GM12891 (cell line): ENCODE results near the gene TAP2.

Experiments
- POLR2A ChIP-seq: IDR thresholded peaks from 2 replicates; pipeline ENCODE4 v1.6.1; 2011; ENCODE audit warnings: low read depth, low read length, control low read depth
- SPI1 ChIP-seq: IDR thresholded peaks from 2 replicates; pipeline ENCODE4 v1.6.1; 2011; ENCODE audit warnings: low read depth, low read length, control low read depth
- TAF1 ChIP-seq: IDR thresholded peaks from 2 replicates; pipeline ENCODE4 v1.6.1; 2011; ENCODE audit warnings: low read depth, low read length, control low read depth

DNA sequence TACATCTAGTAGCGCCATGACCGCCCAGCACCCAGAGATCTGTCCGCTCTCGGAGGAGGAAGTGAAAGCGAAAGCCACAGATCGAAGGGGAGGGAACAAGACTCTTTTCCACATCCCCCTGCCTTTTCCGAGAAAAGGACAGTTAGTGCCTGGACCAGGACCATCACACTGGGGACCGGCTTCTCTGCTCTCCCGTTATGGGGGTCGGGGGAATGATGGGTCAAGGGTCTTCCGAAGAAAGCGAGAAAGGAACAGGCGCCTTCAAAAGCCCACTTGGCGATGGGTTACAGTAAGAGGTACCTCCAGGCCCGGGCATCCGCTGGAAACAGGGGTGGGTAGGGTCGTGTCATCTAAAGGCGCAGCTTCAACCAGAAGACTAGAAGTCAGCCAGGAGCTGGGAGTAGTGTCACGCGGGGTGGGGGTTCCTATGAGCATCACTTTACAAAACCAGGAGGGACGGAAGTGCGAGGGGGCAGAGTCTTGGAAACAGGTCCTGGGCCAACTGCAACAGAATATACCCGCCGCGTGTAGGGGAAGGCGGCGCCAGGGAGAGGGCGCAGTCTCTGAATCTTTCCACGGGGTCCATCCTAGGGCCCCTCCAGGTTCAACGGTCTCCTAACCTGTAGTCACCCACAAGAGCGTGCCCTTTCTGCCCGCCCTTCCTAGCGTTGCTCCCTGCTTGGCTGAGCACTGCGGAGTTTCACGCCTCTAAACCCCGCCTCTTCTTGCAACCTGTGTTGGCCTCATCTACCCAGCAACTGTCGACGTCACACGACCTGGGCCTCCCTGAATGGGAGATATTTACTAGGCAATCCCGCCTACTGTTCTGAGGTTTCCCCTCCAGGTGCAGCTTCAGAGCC is 5.7 kb upstream of the TAP2 start, which contains the start of gene PSMB8:
- peak; percentile 91 for TF ChIP-seq POLR2A
- TF ChIP-seq TAF1 = peak; percentile 84
- peak; percentile 98 for TF ChIP-seq SPI1
